ENCODE results near the gene SLC9A3. TPM values are rescaled to one million over a fixed set of nuclear protein-coding genes. Genes with fewer than 3 reads are reported as not detected.

The SLC9A3 gene
- total RNA-seq, 1 experiment from 2014 or later = 0.85 TPM

DNA sequence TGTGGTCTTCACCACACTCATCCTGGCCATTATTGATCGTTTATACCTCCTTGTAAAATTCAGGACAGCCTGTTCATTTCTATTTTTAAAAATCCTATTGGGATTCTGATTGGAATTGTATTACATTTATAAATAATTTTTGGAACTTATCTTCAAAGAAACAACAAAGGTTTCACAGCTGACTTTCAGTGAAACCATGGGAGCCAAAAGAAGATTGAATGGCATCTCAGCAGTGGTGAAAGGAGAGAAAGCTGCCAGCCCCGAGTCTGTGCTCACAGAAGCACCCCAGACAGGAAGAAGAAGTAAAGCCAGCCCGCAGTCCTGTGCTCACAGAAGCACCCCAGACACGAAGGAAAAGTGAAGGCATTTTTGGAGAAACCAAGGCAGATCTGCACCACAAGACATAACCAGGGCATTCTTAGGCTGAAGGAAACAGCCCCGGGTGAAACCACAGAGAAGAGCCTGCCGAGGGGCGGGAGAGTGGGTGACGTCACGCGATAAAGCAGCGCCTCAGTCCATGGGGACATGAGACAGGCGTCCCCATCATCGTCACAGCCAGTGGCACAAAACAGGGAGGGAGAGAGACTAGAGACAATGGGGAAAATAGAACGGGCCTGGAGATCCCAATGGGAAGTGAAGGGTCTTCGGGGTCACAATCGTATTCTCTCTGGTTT, 42.5 kb upstream of the SLC9A3 start:
- H3T11ph ChIP-seq (ENCODE audit: low read length) = no peak overlapping the region
- no peak overlapping the region for H2BK20ac ChIP-seq (ENCODE audit: low read depth, low read length, poor library complexity, severe bottlenecking)
- H3K4me2 ChIP-seq (ENCODE audit: insufficient read depth, insufficient read length, low read length) = no peak overlapping the region
- H3K27me3 ChIP-seq (ENCODE audit: insufficient read depth, low read length) = peaks cover 2% of the 10 kb centered on the region; the same call in 1 of the 2 replicates
- Mint-ChIP-seq H3K9me3 (peaks cover 0 to 3% of the 10 kb centered on the region in 2 experiments; a peak in 1 of 5 replicates), H3K36me3 (ENCODE audit: insufficient read depth in 1 of 3, low read depth in 3 of 3) (no peaks in the 10 kb centered on the region), H3K4me3 (peak overlapping the region in 1 of 2 experiments; percentile 12; a peak in 1 of 5 replicates), H3K27ac (no peak overlapping the region), H3K4me1 (peaks cover 3% of the 10 kb centered on the region in 2 experiments; a peak in 2 of 4 replicates), H3K27me3 (ENCODE audit: low read depth) (peaks cover 35% of the 10 kb centered on the region)
- H2AFZ ChIP-seq (ENCODE audit: low read length) = no peak overlapping the region
- no peaks in the 10 kb centered on the region for H3K79me2 ChIP-seq (ENCODE audit: insufficient read depth, low read length)
- no CpG with 5 or more reads among the region's 16 CpGs for WGBS (ENCODE audit: extremely low coverage, insufficient read length, low lambda C conversion rate)
- no peak overlapping the region for H3K14ac ChIP-seq (ENCODE audit: insufficient read depth, low read length)
- H2BK5ac ChIP-seq (ENCODE audit: insufficient read length, low read length) = no peak overlapping the region
- no peak overlapping the region for H3K23ac ChIP-seq (ENCODE audit: insufficient read length, low read depth, low read length)
- TF ChIP-seq, protein P1, sequence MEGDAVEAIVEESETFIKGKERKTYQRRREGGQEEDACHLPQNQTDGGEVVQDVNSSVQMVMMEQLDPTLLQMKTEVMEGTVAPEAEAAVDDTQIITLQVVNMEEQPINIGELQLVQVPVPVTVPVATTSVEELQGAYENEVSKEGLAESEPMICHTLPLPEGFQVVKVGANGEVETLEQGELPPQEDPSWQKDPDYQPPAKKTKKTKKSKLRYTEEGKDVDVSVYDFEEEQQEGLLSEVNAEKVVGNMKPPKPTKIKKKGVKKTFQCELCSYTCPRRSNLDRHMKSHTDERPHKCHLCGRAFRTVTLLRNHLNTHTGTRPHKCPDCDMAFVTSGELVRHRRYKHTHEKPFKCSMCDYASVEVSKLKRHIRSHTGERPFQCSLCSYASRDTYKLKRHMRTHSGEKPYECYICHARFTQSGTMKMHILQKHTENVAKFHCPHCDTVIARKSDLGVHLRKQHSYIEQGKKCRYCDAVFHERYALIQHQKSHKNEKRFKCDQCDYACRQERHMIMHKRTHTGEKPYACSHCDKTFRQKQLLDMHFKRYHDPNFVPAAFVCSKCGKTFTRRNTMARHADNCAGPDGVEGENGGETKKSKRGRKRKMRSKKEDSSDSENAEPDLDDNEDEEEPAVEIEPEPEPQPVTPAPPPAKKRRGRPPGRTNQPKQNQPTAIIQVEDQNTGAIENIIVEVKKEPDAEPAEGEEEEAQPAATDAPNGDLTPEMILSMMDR (conservative IDR thresholded peaks at IDR 0.05) = no peak
- H3K18ac ChIP-seq (ENCODE audit: insufficient read length, low read depth, low read length) = no peak overlapping the region
- no peak overlapping the region for H4K91ac ChIP-seq (ENCODE audit: insufficient read length, low read depth, low read length)
- no peaks in the 10 kb centered on the region for H3K23me2 ChIP-seq (ENCODE audit: insufficient read length, low read depth, low read length, poor library complexity, severe bottlenecking)
- no peaks in the 10 kb centered on the region for H3K4me1 ChIP-seq (ENCODE audit: insufficient read depth, low read length)
- no peak overlapping the region for H2AK5ac ChIP-seq (ENCODE audit: insufficient read length, low read length)
- no peaks in the 10 kb centered on the region for H3K79me1 ChIP-seq (ENCODE audit: insufficient read depth, low read depth, low read length, poor library complexity, severe bottlenecking)
- H3K56ac ChIP-seq (ENCODE audit: insufficient read length, low read depth, low read length) = no peak overlapping the region
- no peaks in the 10 kb centered on the region for H3K9me3 ChIP-seq (ENCODE audit: control insufficient read depth, low read depth, low read length)
- DNase-seq = no peak
- no peaks in the 10 kb centered on the region for H4K20me1 ChIP-seq (ENCODE audit: control insufficient read depth, insufficient read depth, insufficient read length)
- H4K5ac ChIP-seq (ENCODE audit: insufficient read length, low read depth, low read length) = no peak overlapping the region
- no peak overlapping the region for H3K4ac ChIP-seq (ENCODE audit: low read depth, low read length)
- no peak overlapping the region for H2BK15ac ChIP-seq (ENCODE audit: low read depth, low read length)
- no peak overlapping the region for H3K27ac ChIP-seq (ENCODE audit: insufficient read length, low read depth, low read length)
- no peak overlapping the region for H3K9ac ChIP-seq (ENCODE audit: extremely low read depth, insufficient read length, low read length)
- H2BK12ac ChIP-seq (ENCODE audit: insufficient read length, low read depth, low read length) = no peak overlapping the region
- H4K8ac ChIP-seq (replicated peaks; ENCODE audit: insufficient read length, low read depth, low read length) = no peak overlapping the region
- no peak overlapping the region for H2BK120ac ChIP-seq (ENCODE audit: low read depth, low read length, poor library complexity, severe bottlenecking)

All from H9 (cell line).